NCI-H748 (cell line): ENCODE measurements around the gene NLK.
A peak's percentile ranks its signal among the peaks of the same experiment; 100 is the strongest.
"Not testable (repeated sequence)": the region's sequence is repeated elsewhere in the genome, so short reads cannot be mapped to it uniquely, and the experiment has no call there.

Experiments
- DNase-seq: peaks from one replicate; lab custom pipeline; 2025; ENCODE audit not compliant: unreplicated experiment; lab: John Stamatoyannopoulos, UW

NLK gene

GRCh38 chr17:28147017-28147416 is 104.5 kb downstream of the NLK start:
- peak; percentile 80 for DNase-seq

- peak; percentile 89 for DNase-seq
Observed at GRCh38 chr17:28151001-28151400, 108.5 kb downstream of the NLK start.

- peak; percentile 12 for DNase-seq
Observed at GRCh38 chr17:28154214-28154613, 111.7 kb downstream of the NLK start.

- DNase-seq: not testable (repeated sequence)
Observed at GRCh38 chr17:28155405-28155804, 112.9 kb downstream of the NLK start.

GRCh38 chr17:28159004-28159403 is 116.5 kb downstream of the NLK start:
- DNase-seq: no peak

GRCh38 chr17:28159924-28160323 is 117.4 kb downstream of the NLK start:
- no peak for DNase-seq

- no peak for DNase-seq
Observed at GRCh38 chr17:28160610-28161009, 118.1 kb downstream of the NLK start.

GRCh38 chr17:28161311-28161710 is 118.8 kb downstream of the NLK start:
- DNase-seq: no peak

GRCh38 chr17:28166478-28166877 is 124.0 kb downstream of the NLK start:
- no peak for DNase-seq

- no peak for DNase-seq
Observed at GRCh38 chr17:28169621-28170349, 127.3 kb downstream of the NLK start.

GRCh38 chr17:28170771-28171170 is 128.3 kb downstream of the NLK start:
- no peak for DNase-seq

- no peak for DNase-seq
Observed at GRCh38 chr17:28173031-28173561, 130.6 kb downstream of the NLK start.

GRCh38 chr17:28173801-28174200 is 131.3 kb downstream of the NLK start:
- DNase-seq: no peak

GRCh38 chr17:28174352-28175046 is 132.0 kb downstream of the NLK start:
- no peak for DNase-seq

- no peak for DNase-seq
Observed at GRCh38 chr17:28177351-28177750, 134.9 kb downstream of the NLK start.

- no peak for DNase-seq
Observed at GRCh38 chr17:28178800-28179199, 136.3 kb downstream of the NLK start.

- no peak for DNase-seq
Observed at GRCh38 chr17:28180449-28180848, 138.0 kb downstream of the NLK start.

GRCh38 chr17:28181568-28181967 is 139.1 kb downstream of the NLK start:
- no peak for DNase-seq

GRCh38 chr17:28182559-28182958 is 140.1 kb downstream of the NLK start:
- DNase-seq: no peak

GRCh38 chr17:28185658-28186057 is 143.2 kb downstream of the NLK start:
- no peak for DNase-seq

- DNase-seq: not testable (repeated sequence)
Observed at GRCh38 chr17:28186472-28186871, 144.0 kb downstream of the NLK start.

GRCh38 chr17:28187931-28188330 is 145.5 kb downstream of the NLK start:
- DNase-seq: no peak
